ENCODE measurements around the gene ENO3. TPM values are rescaled to one million over a fixed set of nuclear protein-coding genes. Genes with fewer than 3 reads are reported as not detected.
"Not testable (repeated sequence)": the region's sequence is repeated elsewhere in the genome, so short reads cannot be mapped to it uniquely, and the experiment has no call there.

ENO3 gene
- total RNA-seq: 6.2 TPM

- DNase-seq (ENCODE audit: low spot score): no peak
Measured at GRCh38 chr17:4950746-4951204, at the start of gene ENO3. Gene ENO3, plus strand, starts transcription at chr17:4951119. Its CDS starts 711 bp downstream, at chr17:4951830.

GRCh38 chr17:4901648-4902344, 49.1 kb upstream of the ENO3 start:
- DNase-seq (ENCODE audit: low spot score): no peak

- DNase-seq (ENCODE audit: low spot score): no peak
Measured at GRCh38 chr17:4902540-4902939, 48.4 kb upstream of the ENO3 start.

- DNase-seq (ENCODE audit: low spot score): peak; percentile 85
Measured at GRCh38 chr17:4903051-4903818, 47.7 kb upstream of the ENO3 start, which contains the start of gene CHRNE. Gene CHRNE, minus strand, starts transcription at chr17:4903098. Its CDS starts 35 bp downstream, at chr17:4903063.

DNA sequence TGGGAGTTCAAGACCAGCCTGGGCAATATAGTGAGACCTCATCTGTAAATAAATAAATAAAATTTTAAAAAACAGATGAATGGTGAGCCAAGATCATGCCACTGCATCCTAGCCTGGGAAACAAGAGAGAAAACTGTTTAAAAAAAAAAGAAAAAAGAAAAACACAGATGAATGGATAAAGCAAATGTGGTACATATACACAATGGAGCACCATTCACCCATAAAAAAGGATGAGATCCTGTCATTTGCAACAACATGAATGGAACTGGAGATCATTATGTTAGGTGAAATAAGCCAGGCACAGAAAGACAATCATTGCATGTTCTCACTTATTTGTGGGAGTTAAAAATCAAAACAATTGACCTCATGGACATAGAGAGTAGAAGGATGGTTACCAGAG, 44.3 kb upstream of the ENO3 start:
- DNase-seq (ENCODE audit: low spot score): not testable (repeated sequence)

DNA sequence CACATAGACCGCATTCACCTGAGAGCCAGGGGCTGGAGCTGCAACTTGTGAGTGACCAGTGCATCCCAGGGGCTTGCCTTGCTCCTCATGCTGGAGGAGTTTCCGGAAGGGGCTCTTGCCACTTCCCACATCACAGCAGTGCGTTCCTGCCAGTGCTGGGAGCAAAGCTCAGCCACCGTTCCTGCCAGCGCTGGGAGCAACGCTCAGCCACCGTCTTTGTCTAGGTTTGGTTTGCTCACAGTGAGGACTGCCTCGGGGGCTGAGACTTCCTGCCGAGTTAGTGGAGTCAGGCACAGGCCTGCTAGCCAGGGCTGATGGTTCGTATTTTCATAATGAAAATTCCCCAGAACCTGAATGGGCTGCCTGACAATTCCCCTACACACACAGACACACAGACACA, 42.6 kb upstream of the ENO3 start:
- no peak for DNase-seq (ENCODE audit: low spot score)

DNA sequence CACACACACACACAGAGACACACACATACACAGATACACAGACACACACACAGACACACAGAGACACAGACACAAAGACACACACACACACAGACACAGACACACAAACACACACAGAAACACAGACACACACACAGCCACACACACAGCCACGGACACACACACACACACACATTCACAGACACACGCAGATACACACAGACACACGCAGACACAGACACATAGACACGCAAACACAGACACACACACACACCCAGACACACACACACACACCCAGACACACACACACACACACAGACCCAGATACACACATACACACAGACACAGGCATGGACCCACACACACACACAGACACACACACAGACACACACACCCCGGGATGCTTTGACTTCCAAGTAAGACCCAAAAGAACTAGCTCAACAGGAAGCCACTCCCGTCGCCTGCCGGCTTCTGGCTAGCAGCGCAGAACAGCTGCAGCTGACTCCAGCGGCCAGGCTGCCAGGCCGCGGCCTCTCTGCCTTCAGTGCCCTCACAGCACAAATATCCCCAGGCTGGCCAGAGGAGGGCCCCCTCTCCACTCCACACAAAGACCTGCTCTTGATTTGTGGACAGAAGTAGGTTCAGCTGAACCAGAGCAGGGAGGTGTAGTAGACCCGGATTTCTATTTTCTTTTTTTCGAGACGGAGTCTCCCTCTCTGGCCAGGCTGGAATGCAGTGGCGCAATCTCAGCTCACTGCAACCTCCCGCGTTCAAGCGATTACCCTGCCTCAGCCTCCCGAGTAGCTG, 42.0 kb upstream of the ENO3 start:
- DNase-seq (ENCODE audit: low spot score): peak; percentile 91

DNA sequence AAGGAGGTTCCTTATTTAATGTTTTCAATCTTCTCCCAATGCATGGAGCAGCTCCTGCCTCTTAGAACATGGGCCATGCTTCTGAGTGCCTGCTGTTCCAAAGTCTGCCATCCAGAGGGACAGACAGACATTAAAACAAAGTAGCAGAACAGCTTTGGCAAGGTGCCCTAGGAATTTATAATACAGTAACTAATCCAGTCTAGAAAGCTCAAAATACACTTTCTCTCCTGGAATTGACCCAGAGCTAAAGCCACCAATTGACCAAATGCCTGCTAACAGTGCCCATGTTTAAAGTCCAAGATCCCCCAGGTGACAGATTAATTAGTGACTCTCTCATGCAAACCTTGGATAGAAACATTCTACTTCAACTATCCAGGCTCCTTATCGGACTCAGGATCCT, 36.9 kb upstream of the ENO3 start:
- DNase-seq (ENCODE audit: low spot score): no peak

- DNase-seq (ENCODE audit: low spot score): not testable (repeated sequence)
Measured at GRCh38 chr17:4914551-4914950, 36.4 kb upstream of the ENO3 start.

GRCh38 chr17:4919511-4920047, 31.3 kb upstream of the ENO3 start:
- DNase-seq (ENCODE audit: low spot score): no peak

GRCh38 chr17:4920351-4921048, 30.4 kb upstream of the ENO3 start:
- no peak for DNase-seq (ENCODE audit: low spot score)

GRCh38 chr17:4921320-4921719, 29.6 kb upstream of the ENO3 start:
- no peak for DNase-seq (ENCODE audit: low spot score)

- DNase-seq (ENCODE audit: low spot score): not testable (repeated sequence)
Measured at GRCh38 chr17:4926577-4927335, 24.2 kb upstream of the ENO3 start.

- no peak for DNase-seq (ENCODE audit: low spot score)
Measured at GRCh38 chr17:4928881-4929280, 22.0 kb upstream of the ENO3 start.

GRCh38 chr17:4931963-4932362, 19.0 kb upstream of the ENO3 start, which contains the start of gene GP1BA:
Gene GP1BA, plus strand, starts transcription at chr17:4932277. Its CDS starts 328 bp downstream, at chr17:4932605.
- DNase-seq (ENCODE audit: low spot score): no peak

- DNase-seq (ENCODE audit: low spot score): no peak
Measured at GRCh38 chr17:4932756-4933155, 18.2 kb upstream of the ENO3 start.

DNA sequence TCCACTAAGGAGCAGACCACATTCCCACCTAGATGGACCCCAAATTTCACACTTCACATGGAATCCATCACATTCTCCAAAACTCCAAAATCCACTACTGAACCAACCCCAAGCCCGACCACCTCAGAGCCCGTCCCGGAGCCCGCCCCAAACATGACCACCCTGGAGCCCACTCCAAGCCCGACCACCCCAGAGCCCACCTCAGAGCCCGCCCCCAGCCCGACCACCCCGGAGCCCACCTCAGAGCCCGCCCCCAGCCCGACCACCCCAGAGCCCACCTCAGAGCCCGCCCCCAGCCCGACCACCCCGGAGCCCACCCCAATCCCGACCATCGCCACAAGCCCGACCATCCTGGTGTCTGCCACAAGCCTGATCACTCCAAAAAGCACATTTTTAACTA, 17.3 kb upstream of the ENO3 start:
- DNase-seq (ENCODE audit: low spot score): no peak

DNA sequence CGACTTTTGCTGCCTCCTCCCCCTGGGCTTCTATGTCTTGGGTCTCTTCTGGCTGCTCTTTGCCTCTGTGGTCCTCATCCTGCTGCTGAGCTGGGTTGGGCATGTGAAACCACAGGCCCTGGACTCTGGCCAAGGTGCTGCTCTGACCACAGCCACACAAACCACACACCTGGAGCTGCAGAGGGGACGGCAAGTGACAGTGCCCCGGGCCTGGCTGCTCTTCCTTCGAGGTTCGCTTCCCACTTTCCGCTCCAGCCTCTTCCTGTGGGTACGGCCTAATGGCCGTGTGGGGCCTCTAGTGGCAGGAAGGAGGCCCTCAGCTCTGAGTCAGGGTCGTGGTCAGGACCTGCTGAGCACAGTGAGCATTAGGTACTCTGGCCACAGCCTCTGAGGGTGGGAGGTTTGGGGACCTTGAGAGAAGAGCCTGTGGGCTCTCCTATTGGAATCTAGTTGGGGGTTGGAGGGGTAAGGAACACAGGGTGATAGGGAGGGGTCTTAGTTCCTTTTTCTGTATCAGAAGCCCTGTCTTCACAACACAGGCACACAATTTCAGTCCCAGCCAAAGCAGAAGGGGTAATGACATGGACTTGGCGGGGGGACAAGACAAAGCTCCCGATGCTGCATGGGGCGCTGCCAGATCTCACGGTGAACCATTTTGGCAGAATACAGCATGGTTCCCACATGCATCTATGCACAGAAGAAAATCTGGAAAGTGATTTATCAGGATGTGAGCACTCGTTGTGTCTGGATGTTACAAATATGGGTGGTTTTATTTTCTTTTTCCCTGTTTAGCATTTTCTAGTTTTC, 16.5 kb upstream of the ENO3 start:
- DNase-seq (ENCODE audit: low spot score): no peak

DNA sequence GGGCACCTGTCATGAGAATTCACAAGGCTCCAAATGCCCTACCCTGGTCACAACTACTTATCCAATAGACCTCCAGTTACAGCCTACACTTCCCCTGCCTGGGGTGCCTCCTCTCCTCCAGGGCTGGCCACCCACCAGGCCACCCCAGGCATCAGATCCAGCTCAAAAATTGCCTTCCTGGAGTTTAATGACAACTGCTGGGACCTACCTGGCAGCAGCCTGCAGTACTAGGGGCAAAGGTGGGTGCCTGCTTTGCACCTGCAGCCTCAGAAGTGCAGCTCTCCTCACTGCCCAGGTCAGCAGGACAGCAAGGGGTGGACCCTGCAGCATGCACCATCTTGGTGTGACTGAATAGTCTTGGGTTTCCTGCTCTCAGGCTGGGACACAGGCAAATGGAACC, 15.3 kb upstream of the ENO3 start:
- DNase-seq (ENCODE audit: low spot score): no peak

DNA sequence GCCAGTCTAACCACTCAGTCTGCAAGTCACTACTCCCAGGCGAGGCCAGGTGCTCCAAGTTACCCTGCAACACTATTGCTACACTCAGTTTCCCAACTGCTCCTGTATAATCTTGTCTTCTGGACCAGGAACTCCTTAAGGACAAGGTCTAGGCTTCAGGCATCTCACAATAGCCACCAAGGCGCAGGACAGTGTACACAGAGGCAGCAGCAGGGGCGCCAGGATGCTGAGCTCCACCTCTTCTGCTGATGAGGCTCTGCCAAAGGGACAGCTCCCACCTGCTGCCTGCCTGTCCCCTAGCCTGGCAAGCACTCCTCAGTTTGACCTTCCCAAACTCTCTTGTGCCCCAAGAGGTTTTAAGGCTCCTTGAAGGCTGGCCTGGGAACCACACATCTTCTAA, 14.5 kb upstream of the ENO3 start:
- DNase-seq (ENCODE audit: low spot score): no peak

All from ureter (tissue), 1 donor.